H1 (cell line): ENCODE data around the gene NOC4L.

Experiments used
- BACH1 ChIP-seq: IDR thresholded peaks from 2 replicates; pipeline ENCODE4 v1.6.1; 2012; ENCODE audit warnings: low read length, improper control_type of control experiment
- CEBPB ChIP-seq: IDR thresholded peaks from 2 replicates; pipeline ENCODE4 v1.6.1; 2012; ENCODE audit warnings: low read depth, low read length
- CREB1 ChIP-seq: IDR thresholded peaks from 2 replicates; pipeline ENCODE4 v1.6.1; 2012; ENCODE audit warnings: inconsistent platforms
- CTCF ChIP-seq, 3 experiments: IDR thresholded peaks; 1 replicate in 2 of 3; 2 replicates in 1 of 3; pipeline versions ENCODE4 v1.5.1 to v1.6.1; 2011; ENCODE audit warnings: low read length in 3 of 3, mild to moderate bottlenecking in 3 of 3, inconsistent platforms in 2 of 3, low read depth in 1 of 3, moderate library complexity in 1 of 3; ENCODE audit not compliant: insufficient read depth in 1 of 3; ENCODE audit errors: control extremely low read depth in 1 of 3
- EP300 ChIP-seq, 2 experiments: IDR thresholded peaks; 1 replicate in 1 of 2; 2 replicates in 1 of 2; pipeline ENCODE4 v1.6.1; 2011 to 2012; ENCODE audit warnings: low read depth in 2 of 2, low read length in 2 of 2, mild to moderate bottlenecking in 2 of 2, borderline replicate concordance in 1 of 2, inconsistent platforms in 1 of 2, moderate library complexity in 1 of 2
- MAFK ChIP-seq: IDR thresholded peaks from 2 replicates; pipeline ENCODE4 v1.6.1; 2012; ENCODE audit warnings: low read depth, mild to moderate bottlenecking, improper control_type of control experiment, low read length
- POLR2AphosphoS5 ChIP-seq: IDR thresholded peaks from 2 replicates; pipeline ENCODE4 v1.6.1; 2011; ENCODE audit warnings: low read depth, low read length

DNA sequence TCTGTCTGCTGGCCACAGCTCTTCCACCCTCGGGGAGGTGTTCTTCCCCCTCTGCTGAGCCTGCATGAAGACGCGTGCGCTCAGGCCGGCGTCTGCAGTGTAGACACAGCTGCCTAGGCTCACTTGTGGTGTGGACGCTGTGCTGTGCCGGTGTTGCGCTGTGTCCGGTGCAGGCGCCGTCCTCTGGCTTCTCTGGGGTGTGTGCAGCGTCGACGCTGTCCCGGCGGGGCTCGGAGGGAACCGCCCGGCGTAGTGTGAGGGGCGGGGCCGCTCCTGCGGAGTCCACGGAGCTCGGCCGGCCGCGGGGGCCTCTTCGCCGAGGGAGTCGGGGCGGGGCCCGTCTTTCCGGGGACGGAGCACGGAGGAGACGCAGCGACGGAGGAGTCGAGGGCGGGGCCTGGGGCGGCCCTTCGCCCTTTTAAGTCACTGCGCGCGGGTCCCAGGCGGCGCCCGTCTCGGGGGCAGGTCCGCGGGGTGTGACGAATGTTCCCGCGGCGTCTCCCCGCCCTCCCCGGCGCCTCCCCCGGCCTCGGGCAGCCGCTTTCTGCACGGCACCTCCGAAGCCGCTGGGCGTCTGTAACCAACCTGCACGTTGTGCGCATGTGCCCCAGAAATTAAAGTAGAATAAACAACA lies 45.2 kb downstream of the NOC4L start:
- TF ChIP-seq CTCF (IDR thresholded peaks at IDR 0.05; ENCODE audit: control extremely low read depth in 1 of 3, insufficient read depth in 1 of 3, low read depth in 1 of 3, low read length in 3 of 3): no peak
- no peak for TF ChIP-seq POLR2AphosphoS5
- no peak for TF ChIP-seq CEBPB
- TF ChIP-seq BACH1: no peak
- no peak for TF ChIP-seq MAFK
- TF ChIP-seq CREB1: no peak
- TF ChIP-seq EP300 (IDR thresholded peaks at IDR 0.05; ENCODE audit: borderline replicate concordance in 1 of 2, low read depth in 2 of 2, low read length in 2 of 2): no peak
